Astrocyte of the cerebellum (primary cell): ENCODE measurements around the gene SEC22A.

ENCODE experiments used
- DNase-seq: peaks from one replicate; pipeline ENCODE4 v3.0.0-alpha.2; 2011; ENCODE audit warnings: low read depth
- H3K4me3 ChIP-seq: 2 replicates; pipeline ENCODE4 v1.5.1; 2011; ENCODE audit warnings: mild to moderate bottlenecking, low read depth, low read length, moderate library complexity
- in situ Hi-C: cut with HindIII; loops from 2 replicates; pipeline ENCODE4 v1.10.0; 2017; ENCODE audit warnings: low sequenced_read_pairs
- TF ChIP-seq, protein P1 (sequence below): IDR thresholded peaks from 2 replicates; pipeline ENCODE4 v1.5.1; 2012; ENCODE audit warnings: low read length, low read depth, moderate library complexity, mild to moderate bottlenecking; ENCODE audit errors: missing control alignments

SEC22A gene

DNA sequence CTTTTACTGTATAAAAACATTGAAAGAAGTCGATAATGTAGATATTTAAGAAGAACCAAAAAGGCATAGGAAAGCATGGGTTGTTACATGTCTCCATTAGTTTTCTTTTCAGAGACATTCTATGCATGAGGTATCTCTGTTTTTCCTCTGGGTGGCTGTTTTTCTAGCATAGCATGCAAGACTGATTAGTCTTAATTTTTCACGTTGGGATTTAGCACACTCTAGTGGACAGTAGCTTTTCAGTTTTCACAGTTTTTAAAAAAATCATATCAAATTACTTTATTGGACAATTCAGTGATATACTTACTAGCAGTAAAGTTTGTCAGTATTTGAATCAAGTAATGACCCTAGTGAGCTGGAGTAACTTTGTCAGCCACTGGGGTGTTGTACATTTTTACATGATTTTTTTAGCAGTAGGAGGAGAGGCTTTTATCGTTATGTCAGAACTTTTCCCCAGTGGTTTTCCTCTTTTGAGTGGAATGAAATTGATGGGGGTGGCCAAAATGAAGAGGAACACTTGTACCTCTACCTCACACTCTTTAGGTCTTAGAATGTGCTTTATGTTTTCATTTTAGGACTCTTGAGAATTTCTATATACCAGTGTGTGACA is 57.2 kb downstream of the SEC22A start:
- TF ChIP-seq, protein P1, sequence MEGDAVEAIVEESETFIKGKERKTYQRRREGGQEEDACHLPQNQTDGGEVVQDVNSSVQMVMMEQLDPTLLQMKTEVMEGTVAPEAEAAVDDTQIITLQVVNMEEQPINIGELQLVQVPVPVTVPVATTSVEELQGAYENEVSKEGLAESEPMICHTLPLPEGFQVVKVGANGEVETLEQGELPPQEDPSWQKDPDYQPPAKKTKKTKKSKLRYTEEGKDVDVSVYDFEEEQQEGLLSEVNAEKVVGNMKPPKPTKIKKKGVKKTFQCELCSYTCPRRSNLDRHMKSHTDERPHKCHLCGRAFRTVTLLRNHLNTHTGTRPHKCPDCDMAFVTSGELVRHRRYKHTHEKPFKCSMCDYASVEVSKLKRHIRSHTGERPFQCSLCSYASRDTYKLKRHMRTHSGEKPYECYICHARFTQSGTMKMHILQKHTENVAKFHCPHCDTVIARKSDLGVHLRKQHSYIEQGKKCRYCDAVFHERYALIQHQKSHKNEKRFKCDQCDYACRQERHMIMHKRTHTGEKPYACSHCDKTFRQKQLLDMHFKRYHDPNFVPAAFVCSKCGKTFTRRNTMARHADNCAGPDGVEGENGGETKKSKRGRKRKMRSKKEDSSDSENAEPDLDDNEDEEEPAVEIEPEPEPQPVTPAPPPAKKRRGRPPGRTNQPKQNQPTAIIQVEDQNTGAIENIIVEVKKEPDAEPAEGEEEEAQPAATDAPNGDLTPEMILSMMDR, result peak; percentile 59
- DNase-seq, result peak; percentile 60
- no peak overlapping the region for H3K4me3 ChIP-seq
- in situ Hi-C loops, result no loop called here

DNA sequence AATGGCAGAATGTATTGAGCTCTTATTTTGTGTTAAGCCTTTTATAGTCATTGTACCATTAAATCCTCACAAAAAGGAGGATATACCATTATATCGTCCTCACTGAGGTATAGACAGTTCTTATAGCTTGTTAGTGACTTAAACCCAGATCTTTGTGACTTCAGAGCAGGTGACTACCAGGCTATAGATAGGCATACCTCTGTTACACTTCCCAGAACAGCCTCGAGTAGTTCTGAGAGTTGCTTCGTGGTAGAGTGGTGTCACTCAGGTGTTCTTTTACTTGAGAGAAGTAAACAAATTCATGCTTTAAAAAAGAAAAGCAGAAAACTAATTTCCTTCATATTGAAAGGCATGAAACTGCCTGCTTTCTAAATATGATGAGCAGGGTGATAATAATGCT is 59.9 kb downstream of the SEC22A start:
- TF ChIP-seq, protein P1, result no peak
- H3K4me3 ChIP-seq, result no peak overlapping the region
- in situ Hi-C loops, result no loop called here
- no peak for DNase-seq

DNA sequence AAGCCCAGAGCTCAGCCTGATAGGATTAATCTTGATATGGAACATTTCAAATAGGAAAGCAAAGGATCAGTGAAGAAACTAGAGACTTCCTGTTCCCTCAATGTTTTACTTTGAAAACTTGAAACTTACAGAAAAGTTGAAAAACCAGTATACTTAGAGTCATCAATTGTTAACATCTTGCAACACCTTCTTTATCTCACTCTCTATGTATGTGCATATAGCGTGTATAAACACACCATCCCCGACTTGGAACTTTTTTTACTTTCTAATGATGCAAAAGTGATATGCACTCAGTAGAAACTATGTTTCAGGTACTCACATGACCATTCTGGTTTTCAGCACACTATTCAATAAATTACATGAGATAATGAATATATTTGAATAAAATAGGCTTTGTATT is 60.5 kb downstream of the SEC22A start:
- TF ChIP-seq, protein P1, result no peak
- in situ Hi-C loops, result no loop called here
- no peak for DNase-seq
- H3K4me3 ChIP-seq, result no peak overlapping the region

DNA sequence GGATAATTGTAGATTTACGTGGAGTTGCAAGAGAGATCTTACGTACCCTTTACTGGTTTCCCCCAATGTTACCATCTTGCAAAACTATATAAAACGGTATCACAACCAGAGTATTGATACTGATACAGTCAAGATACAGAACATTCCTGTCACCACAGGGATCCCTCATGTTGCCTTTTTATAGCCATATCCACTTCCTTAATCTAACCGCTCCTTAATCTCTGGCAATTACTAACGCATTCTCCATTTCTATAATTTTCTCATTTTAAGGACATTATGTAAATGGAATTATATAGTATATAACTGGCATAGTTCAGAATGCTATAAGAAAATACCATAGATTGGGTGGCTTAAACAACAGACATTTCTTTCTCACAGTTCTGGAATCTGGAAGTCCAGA is 61.1 kb downstream of the SEC22A start:
- in situ Hi-C loops, result no loop called here
- TF ChIP-seq, protein P1, result no peak
- no peak for DNase-seq
- no peak overlapping the region for H3K4me3 ChIP-seq

DNA sequence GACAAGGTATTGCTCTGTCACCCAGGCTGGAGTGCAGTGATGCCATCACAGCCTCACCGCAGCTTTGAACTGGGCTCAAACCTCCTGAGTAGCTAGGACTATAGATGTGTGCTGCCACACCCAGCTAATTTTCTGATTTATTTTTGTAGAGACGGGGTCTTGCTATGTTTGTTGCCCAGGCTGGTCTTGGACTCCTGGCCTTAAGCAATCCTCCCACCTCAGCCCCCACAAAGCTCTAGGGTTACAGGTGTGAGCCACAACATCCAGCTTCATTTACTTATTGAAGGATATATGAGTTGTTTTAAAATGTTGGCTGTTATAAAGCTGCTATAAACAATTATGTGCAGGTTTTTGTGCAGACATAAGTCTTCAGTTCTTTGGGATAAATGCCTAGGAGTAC is 62.2 kb downstream of the SEC22A start:
- no peak overlapping the region for H3K4me3 ChIP-seq
- in situ Hi-C loops, result no loop called here
- TF ChIP-seq, protein P1, result no peak
- DNase-seq, result no peak

DNA sequence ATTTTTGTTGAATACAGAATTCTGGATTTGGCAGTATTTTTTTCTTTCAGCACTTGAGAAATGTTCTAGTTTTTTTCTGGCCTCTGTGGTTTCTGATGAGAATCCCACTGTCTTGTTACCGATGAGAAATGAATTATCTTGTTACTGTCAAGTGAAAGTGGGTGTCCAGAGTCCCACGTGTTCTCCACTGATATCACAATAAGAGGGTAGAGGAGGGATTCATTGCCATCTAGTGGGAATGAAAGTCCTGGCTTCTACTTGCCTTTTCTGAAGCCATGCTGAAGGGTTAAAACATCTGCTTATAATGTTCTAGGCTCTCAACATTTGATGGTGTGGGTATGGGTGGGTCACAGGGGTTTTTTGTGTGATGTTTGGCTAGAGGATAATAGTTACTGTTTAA is 66.1 kb downstream of the SEC22A start:
- no peak overlapping the region for H3K4me3 ChIP-seq
- in situ Hi-C loops, result no loop called here
- TF ChIP-seq, protein P1, result peak; percentile 14
- no peak for DNase-seq

DNA sequence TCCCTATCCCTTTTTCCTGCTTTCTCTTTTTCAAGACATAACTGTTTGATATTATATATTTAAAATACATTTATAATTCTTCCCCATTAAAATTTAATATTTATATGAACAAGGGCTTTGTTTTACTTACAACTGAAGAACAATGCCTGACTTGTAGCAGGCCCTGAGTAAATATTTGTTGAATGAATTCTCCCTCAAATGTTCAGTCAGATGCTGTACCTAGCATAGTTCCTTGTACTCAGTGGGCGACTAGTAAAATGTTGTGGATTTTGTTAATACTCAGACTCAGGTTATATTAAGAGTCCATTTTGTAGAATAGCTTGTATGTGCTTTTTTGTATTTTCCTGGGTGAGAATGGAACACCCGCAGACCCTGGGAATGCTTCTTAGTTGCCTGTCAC is 69.1 kb downstream of the SEC22A start:
- H3K4me3 ChIP-seq, result no peak overlapping the region
- in situ Hi-C loops, result no loop called here
- no peak for DNase-seq
- TF ChIP-seq, protein P1, result no peak
